ENCODE measurements around the gene THUMPD2. TPM values are rescaled to one million over a fixed set of nuclear protein-coding genes. Genes with fewer than 3 reads are reported as not detected.
"Not testable (repeated sequence)": the region's sequence is repeated elsewhere in the genome, so short reads cannot be mapped to it uniquely, and the experiment has no call there.

The THUMPD2 gene, protein sequence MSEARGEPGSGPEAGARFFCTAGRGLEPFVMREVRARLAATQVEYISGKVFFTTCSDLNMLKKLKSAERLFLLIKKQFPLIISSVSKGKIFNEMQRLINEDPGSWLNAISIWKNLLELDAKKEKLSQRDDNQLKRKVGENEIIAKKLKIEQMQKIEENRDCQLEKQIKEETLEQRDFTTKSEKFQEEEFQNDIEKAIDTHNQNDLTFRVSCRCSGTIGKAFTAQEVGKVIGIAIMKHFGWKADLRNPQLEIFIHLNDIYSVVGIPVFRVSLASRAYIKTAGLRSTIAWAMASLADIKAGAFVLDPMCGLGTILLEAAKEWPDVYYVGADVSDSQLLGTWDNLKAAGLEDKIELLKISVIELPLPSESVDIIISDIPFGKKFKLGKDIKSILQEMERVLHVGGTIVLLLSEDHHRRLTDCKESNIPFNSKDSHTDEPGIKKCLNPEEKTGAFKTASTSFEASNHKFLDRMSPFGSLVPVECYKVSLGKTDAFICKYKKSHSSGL
- polyA plus RNA-seq (ENCODE audit: insufficient read length): 19.2 TPM

DNA sequence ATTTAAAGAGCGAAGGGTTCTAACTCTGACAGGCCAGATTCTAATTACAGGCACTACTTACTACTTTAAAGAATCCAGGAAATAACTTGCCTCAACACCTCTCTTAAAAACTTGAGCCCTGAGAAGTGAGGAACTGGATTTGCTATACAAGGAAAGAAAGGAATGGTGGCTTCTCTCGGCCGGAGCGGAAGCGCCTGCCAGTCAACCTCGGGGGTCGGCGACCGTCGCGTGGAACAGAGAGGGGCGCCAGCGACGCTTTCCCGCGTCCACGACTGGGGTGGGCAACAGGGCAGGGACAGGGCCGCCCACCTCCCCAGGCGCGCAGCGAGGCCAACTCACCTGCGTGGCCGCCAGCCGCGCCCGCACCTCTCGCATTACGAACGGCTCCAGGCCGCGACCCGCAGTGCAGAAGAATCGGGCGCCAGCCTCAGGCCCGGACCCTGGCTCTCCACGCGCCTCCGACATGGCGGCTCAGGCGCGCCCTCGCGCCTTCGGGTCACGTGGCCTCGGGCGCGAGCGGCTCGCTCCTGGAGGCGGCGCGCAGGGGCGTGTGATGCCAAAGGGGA is at the start of gene THUMPD2:
Gene THUMPD2 (minus strand): TSS at position 484 of the 566 bp plus-strand sequence. CDS start 19 bp downstream, at position 465.
- peak; percentile 83 for DNase-seq

- DNase-seq: no peak
Observed at GRCh38 chr2:39821871-39822270, 42.8 kb upstream of the THUMPD2 start.

DNA sequence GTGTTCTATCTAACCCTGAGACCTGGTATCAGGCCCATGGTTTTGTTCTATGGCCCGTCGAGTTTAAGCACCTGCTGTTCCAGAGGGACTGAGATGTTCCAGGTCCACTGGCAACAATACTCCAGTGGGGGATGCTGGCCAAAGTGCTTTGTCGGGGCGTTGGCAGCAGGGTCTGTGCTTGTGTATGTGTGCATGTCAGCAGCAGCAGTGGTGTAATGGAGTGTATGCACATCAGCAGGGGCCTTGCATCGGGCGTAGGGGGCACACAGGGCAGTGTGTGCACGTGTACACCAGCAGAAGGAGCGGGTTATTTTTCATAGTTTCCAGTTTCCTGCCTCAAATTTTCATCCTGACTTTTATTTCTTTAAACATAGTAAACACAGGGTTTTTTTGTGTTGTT is 37.8 kb upstream of the THUMPD2 start:
- DNase-seq: no peak

- DNase-seq: no peak
Observed at GRCh38 chr2:39816428-39816827, 37.4 kb upstream of the THUMPD2 start.

- DNase-seq: no peak
Observed at GRCh38 chr2:39805936-39806608, 27.0 kb upstream of the THUMPD2 start.

GRCh38 chr2:39803839-39804238 is 24.8 kb upstream of the THUMPD2 start:
- no peak for DNase-seq

- DNase-seq: no peak
Observed at GRCh38 chr2:39800752-39801151, 21.7 kb upstream of the THUMPD2 start.

DNA sequence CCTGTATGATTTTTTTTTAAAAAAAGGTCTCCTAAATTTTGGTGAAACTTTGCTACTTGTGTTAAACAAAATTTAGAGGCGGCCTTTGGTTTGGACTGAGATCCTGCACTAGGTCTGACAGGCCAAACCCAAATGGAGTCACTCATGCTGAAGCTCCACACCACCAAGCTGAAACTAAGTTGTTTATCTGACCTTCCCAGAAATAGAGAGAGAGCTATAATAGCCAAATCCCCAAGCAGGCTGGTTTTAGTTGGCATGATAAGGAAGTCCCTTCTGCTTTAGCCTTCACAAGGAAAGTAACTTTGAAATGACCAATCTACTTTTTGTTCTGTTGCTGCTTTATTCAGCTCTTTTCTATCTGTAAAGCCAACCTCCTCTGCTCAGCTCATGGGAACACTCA is 17.1 kb upstream of the THUMPD2 start:
- no peak for DNase-seq

DNA sequence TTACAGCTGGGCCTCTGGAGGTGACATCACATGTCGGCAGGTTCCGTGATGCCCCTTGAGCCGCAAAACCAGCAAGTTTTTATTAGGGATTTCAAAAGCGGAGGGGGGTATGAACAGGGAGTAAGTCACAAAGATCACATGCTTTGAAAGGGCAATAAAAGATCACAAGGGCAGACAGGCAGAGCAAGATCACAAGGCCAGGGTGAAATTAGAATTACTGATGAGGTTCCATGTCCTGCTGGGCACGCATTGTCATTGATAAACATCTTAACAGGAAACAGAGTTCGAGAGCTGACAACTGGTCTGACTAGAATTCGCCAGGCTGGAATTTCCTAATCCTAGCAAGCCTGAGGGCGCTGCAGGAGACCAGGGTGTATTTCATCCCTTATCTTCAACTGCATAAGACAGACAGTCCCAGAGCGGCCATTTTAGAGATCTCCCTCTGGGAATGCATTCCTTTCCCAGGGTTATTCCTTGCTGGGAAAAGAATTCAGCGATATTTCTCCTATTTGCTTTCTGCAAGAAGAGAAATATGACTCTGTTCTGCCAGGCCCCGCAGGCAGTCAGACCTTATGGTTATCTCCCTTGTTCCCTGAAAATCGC is 11.3 kb upstream of the THUMPD2 start:
- not testable (repeated sequence) for DNase-seq

DNA sequence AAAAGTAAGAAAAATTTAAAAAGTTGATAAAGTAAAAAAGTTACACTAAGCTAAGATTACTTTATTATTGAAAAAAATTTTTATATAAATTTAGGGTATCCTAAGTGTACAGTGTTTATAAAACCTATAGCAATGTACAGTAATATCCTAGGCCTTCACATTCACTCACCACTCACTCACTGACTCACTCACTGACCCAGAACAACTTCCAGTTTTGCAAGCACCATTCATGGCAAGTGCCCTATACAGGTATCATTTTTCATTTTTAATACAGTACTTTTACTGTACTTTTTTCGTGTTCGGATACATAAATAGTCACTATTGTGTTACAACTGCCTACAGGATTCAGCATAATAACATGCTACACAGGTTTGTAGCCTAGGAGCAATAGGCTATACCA is 8.9 kb upstream of the THUMPD2 start:
- DNase-seq: no peak

- no peak for DNase-seq
Observed at GRCh38 chr2:39786761-39787522, 7.9 kb upstream of the THUMPD2 start.

DNA sequence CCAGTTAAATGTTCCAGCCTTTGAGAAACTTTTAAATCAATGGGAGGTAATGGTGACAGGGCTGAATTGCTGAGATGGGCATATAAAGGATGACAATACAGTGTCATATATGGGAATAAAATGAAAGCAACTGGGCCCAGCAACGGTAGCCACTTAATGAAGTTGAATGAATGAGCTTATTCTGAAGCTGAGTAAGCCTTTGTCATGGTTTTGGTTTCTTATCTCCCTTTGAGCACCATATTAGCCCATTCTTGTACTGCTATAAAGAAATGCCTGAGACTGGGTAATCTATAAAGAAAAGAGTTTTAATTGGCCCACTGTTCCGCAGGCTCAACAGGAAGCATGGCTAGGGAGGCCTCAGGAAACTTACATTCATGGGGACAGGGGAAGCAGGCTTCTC is 3.5 kb upstream of the THUMPD2 start:
- no peak for DNase-seq

- no peak for DNase-seq
Observed at GRCh38 chr2:39781697-39782096, 2.6 kb upstream of the THUMPD2 start.

- DNase-seq: no peak
Observed at GRCh38 chr2:39780825-39781600, 2.0 kb upstream of the THUMPD2 start.

DNA sequence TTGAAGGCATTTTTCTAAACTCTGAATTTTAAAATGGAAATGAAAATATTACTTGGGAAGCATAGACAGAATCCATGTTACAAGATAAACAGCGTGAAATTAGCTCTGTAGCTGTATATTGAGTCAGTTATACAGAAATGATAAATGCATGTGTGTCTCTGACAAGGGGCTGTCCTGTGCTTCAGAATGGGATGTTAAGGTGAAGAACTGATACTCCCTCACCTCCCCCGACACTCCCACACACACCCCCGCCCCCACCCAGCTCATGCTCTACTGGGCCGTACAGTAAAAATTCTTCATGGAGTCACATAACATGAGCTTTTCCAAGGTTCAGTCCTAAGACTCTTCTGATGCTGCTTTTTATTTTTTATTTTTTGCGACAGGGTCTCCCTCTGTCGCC is 869 bp upstream of the THUMPD2 start:
- no peak for DNase-seq

DNA sequence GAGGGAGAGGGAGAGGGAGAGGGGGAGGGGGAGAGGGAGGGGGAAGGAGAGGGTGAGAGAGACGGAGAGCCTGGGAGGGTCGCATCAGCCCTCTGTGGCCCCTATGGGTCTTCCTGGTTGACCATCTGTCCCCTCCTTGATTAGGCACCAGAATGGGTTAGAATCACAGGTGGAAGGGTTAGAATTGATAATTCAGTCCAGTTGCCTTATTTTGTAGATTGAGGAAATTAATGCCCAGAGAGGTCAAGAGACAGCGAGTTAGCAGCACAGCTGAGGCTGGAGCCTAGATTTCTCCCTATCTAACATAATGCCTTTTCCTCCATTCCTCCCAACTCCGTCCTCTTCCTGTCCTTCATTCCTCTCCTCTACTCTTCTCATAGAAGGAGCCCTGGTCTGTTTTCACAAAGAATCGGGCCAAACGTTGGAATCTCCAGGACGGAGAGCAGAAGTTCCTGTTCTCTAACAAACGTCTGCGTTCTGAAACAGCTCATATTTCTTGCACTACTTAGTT is 338 bp upstream of the THUMPD2 start:
- no peak for DNase-seq

DNA sequence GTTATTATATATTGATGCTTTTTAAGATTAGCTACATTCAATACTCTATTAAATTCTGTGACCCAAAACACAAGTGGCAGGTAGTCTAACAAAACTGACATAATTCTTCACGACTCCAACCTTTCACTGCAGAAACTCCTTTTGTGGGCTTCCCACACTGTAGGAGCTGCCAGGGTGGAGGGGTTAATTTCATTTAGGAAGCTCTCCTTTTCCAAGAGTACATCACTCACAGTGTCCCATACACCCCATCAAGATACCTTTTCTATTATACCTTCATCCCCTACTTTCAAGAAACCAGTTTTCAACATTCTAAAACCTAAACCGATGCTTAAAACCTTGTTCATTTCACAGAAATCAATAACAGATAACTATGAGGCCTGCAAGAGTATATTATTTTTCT is 825 bp downstream of the THUMPD2 start:
- DNase-seq: no peak

DNA sequence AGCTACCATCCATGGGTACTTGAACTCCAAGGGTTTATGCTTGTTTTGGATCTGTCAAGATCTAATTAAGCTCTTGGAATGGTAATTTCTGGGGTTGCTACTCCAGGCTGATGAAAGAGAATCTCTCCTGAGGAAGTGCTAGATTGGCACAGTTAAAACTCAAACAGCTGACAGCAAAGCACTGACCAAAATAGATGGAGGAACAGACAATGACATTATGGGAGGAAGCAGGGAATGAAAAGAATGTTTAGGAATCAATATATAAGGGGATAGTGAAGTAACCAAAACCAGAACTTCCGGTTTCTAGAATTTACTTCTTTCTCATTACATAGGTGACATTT is 6.3 kb downstream of the THUMPD2 start:
- DNase-seq: no peak

GRCh38 chr2:39772086-39772811 is 6.8 kb downstream of the THUMPD2 start:
- no peak for DNase-seq

DNA sequence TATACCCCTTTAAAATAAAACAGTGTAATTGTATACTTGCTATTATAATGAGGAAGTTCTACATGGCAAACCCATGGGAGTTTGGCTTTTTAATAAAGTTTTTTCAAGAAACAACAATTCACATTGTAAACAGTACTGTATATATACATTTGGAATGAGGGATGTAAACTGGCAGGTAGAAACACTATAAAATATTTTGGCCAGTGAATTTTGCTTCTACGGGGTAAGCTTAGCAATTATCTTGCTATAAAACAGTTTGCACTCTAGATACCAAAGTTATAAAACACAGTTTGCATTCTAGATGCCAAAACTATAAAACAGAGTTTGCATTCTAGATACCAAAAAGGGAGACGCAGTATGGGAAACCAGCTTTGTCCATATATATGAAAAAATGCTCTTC is 16.6 kb downstream of the THUMPD2 start:
- DNase-seq: no peak

DNA sequence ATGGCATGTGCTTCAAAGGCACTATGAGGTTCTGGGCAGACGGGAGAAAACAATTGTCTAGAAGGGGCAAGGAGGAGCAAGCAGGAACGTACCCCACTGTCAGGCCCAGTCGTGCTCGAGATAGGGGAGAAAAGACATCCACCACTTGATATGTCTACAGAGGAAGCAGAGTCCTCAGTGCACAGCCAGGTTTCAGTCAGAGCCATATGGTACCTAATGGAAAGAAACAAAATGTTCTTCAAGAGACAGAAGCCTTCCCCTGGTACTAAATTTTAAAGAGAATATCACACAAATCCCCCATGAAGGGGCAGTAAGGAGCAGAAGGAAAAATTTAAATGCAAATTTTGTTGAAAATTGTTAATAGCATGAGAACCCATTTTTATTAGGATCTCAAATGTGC is 21.9 kb downstream of the THUMPD2 start:
- no peak for DNase-seq

Data from hindlimb muscle (tissue), 1 donor.